HG02610 (cell line): ENCODE measurements around the gene DLGAP1.
"Not testable (repeated sequence)": the region's sequence is repeated elsewhere in the genome, so short reads cannot be mapped to it uniquely, and the experiment has no call there.

Experiments
- ATAC-seq: cut with Tn5 transposase; IDR thresholded peaks from one replicate; pipeline ENCODE4 v1.9.1; 2021; ENCODE audit warnings: mild to moderate bottlenecking, moderate library complexity; ENCODE audit not compliant: unreplicated experiment

The DLGAP1 gene

DNA sequence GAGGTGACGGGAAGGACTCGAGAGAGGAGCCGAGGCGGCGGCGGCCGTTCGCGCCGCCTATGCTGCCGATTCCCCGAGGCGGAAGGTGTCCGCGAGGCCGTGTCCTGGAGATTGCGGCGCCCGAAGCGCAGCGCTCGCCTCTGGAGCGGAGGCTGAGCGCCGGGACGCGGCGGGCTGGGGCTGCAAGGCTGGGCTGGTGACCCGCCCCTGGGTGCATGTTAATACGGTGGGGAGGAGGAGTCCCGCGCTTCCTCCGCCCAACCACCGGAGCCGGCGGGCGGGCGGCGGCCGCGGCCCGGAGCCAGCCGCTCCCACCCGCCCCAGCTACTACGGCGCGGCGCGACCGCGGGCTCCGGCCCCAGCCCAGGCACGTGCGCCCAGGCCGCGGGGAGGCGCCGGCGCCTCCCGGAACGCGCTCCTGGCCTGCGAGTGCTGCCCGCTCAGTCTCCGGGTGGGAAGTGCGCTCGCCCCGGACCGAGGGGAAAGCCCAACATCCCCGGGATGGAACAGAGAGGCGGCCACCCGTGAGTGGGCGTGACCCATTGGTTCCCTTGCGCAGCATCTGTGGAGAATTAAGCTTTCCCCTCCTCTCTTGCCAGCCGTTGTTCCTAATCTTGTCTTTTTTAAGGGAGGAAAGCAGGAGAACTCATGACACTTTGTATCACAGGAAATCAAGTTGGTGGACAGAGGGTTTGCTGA lies at the start of gene DLGAP1:
Gene DLGAP1 (minus strand): TSS at position 195 of the 699 bp plus-strand sequence.
- peak; percentile 74 for ATAC-seq

DNA sequence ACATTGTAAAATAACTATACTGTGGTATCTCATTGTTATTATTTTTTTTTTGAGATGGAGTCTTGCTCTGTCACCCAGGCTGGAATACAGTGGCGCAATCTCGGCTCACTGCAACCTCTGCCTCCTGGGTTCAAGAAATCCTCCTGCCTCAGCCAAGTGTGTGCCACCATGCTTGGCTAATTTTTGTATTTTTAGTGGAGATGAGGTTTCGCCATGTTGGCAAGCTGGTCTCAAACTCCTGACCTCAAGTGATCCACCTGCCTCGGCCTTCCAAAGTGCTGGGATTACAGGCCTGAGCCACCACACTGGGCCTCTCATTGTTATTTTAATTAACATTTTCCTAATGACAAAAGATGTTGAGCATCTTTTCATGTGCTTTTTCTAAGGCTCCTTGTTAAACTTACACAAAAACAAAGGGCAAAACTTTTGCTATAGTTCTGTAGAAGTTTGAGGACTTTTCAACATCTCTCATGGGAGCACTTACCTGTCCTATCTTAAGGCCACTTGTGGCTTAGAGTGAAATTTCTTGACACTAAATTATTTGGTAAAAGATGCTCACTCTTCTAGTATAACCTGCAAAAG lies 39.7 kb upstream of the DLGAP1 start:
- ATAC-seq = not testable (repeated sequence)

DNA sequence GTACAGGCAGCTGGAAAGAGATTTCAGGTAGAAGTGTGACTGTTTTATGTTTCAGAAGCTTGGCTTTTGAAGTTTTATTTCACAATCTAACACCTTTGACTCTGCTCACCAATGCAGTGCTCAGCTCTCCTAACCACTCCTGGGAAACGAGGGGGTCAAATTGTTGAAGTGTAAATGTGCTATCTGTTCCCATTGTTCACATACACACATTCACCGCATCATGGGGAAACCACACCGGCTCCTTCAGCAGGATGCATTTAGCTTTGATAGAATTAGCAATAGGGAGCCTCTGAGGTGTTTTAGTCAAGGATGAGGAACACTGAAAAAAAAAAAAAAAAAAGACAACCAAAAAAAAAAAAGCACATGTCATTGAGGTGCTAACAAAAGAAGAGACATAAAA lies 13.4 kb upstream of the DLGAP1 start:
- ATAC-seq = no peak

- peak; percentile 14 for ATAC-seq
Observed at GRCh38 chr18:4454537-4455112, 482 bp downstream of the DLGAP1 start.

DNA sequence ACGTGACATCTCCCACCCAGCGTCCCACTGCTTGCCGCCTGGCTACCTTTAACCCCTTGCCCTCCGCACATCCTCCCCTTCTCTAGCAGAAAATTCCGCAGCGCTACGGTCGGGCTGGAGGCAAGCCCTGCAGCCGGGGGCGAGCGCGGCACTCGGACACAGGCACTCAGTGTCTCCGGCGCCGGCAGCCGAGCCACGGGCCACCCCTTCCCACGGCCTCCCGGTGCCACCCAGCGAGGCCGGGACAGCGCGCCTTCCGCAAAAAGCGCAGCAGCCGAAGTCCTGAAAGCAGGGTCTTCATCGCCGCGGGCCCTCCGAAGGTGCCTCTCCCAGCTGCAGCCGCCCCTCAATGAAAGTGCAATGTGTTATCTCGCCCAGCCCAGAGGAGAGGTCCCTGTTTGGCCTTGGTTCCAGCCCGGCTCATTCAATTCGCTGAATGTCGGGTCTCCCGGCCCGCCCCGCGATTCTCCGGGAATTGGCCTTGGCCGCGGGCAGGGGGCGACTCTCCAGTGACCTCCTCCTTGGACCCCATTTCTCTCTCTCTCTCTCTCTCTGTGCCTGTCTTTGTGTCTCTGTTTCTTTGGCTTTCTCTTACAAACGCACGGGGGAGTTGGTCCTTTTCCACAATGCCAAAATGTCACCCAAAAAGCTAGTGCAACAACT lies 1.1 kb downstream of the DLGAP1 start:
- no peak for ATAC-seq

GRCh38 chr18:4453567-4453873 lies 1.6 kb downstream of the DLGAP1 start:
- no peak for ATAC-seq

DNA sequence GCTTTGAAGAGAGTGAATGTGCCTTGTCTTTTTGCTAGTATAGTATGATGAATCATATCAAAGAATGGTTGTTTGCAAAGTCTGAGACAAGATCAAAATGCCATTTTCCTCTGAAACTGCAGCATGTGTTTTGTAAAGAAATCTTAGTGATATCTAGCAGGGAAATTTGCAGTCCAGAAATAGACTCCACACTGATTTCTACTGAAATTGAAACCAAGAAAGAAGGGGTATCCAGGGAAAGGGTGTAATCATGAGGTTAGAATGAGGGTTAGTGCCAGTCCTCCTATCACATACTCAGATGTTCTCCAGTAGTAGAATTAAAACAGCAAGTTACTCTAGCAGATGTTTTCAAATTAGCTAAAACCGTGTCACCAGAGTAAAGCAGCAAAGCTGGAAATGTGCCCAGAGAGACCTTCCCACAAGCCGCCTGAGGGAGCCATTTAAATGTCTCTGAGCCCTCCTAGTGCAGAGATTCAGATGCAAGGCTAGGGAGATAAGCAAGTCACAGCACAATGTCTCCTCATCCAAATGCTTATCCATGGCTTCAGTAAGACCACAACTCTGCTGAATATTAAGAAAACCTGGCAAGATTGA lies 4.9 kb downstream of the DLGAP1 start:
- no peak for ATAC-seq

- ATAC-seq = no peak
Observed at GRCh38 chr18:4445902-4446301, 9.2 kb downstream of the DLGAP1 start.

DNA sequence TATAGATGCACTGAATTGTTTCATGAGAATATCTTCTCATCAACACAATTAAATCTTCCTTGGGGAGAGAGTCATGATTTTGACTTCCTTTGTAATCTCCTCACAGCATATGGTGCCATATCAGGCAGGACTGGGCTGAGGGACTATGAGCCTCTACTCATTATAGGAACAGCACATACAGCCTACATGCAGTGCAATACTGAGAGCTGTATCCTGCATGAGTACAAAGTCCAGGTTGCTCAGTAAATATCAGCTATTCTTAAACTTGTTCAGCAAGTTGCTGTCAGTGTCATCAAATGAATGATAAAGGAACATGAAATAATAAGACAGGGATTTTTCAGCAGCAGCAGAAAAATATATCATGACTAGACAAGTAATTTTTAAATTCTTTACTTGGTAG lies 10.8 kb downstream of the DLGAP1 start:
- ATAC-seq = no peak

- ATAC-seq = no peak
Observed at GRCh38 chr18:4441098-4441497, 14.0 kb downstream of the DLGAP1 start.

DNA sequence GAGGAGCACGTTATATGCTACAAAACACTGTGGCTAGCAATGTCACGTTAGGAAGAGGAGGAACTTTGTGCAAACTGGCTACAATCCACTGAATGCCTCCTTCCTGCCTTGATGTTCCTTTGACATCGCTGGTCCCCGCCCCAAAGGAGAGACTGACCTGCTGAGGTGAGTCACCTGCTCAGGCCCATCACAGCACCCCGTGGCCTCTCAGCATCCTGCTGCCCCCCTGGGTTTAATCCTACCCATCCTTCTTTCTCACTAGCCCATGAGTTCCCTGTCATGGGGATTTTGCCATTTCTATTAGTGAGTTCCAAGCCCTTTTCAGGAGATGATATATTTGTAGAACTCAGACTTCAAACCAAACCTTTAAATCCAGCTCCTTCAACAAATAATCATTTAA lies 16.2 kb downstream of the DLGAP1 start:
- no peak for ATAC-seq

DNA sequence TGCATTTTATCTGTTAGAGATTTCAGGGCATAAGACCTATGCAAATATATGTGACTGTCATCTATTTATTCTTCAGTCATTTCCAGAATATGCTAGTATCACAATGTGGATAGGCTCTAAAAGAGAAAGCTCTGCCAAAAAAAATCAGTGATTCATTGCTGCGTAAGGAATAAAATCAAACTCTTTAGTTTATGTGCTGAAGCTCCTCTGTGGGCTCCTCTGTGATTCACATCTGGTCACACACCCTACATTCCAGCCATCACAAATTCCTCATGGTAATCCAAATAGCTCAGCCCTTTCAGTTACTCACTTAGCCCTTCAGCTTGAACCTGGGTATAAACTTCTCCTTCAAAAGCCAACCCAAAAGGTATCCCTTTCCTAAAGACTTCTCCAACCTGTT lies 21.4 kb downstream of the DLGAP1 start:
- ATAC-seq = no peak

DNA sequence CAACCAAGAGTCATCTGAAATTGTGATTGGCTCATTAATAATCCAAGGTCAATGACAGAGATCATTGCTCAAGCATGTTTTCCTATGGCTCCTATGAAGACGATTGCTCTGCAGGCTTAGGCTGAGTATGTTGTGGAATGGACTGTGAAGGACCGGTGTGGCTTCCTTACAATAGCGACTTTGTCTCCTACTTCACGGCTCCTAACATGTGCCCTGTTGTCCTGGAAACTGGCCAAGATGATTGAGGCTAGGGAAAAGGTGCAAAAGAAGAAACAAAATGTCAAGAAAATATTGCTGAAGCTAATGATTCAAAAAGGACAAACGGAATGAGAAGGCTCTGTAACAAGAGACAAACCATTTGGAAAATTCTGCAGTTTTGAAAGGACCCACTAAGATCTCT lies 24.3 kb downstream of the DLGAP1 start:
- no peak for ATAC-seq

DNA sequence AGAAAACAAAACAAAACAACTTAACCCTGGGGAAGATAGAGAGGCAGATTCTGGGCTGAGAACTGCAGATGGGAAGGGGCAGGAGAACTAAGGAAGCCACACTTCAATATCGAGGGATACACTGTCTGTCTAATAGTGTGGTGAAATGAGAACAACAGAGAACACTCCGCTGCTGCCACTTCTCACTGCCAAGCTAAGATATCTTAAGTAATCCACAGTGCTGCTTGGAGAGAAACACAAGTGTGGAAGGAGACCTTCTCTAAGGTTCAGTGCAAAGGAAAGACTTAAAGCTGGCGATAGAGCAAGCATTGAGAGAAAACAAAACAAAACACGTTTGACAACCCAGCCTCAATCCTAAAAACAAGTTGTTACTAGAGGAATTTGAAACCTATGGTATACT lies 37.4 kb downstream of the DLGAP1 start:
- no peak for ATAC-seq

GRCh38 chr18:4416976-4417375 lies 38.1 kb downstream of the DLGAP1 start:
- ATAC-seq = no peak

GRCh38 chr18:4412286-4412685 lies 42.8 kb downstream of the DLGAP1 start:
- ATAC-seq = no peak

DNA sequence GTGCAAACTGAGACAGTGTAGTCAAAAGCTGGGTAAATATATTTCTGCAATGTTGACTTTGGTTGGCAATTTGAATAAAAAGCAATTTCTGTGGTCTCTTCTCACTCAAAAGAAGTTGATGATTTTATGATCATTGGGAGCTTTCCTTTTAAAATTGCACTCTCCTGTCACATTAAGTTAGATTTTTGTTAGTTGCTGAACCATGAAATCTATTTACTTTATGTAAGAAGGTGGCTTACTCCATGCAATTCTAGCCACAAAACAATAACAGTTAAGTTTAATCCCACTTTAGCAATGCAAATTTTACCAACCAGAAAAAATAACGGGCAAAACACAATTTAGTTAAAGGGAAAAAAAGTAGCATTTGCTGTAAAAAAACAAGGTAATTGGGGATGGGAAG lies 48.3 kb downstream of the DLGAP1 start:
- ATAC-seq = no peak

GRCh38 chr18:4405965-4406364 lies 49.1 kb downstream of the DLGAP1 start:
- ATAC-seq = no peak

DNA sequence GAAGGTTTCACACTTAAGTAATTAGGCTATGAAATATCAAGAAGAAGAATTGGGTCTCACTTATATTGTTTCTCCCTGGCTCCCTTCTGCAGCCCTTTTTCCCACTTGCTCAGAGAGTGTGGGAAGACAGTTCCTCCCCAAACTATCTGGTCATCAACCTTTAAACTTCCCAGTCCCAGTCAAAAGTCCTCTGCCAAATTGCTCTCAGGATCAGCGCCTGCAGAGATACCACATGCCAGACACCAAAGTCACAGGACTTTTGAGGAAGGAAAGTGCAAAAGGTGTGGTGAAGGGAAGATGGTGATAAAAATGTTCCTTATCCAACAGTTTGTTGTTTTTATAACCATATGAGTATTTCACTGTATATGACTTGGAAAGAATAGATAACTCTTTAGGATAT lies 51.3 kb downstream of the DLGAP1 start:
- no peak for ATAC-seq

DNA sequence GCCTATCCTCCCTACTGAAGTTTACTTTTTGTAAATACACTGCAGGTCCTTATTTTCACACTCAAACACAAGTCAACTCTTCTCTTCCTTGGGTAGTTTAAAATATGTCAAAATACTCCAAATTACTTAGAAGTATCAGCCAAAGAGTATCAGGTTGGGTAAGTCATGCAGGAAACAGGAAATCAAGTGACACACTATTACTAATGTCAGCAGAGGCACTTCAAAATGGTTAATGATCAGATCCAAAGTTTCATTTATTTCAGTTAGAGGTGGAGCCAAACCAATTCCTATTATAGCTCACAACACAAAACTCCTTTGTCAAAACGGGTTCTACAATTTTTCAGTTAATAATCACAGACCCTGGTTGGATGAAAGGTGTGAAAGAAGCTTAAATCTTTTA lies 54.2 kb downstream of the DLGAP1 start:
- no peak for ATAC-seq

GRCh38 chr18:4399929-4400328 lies 55.2 kb downstream of the DLGAP1 start:
- no peak for ATAC-seq

DNA sequence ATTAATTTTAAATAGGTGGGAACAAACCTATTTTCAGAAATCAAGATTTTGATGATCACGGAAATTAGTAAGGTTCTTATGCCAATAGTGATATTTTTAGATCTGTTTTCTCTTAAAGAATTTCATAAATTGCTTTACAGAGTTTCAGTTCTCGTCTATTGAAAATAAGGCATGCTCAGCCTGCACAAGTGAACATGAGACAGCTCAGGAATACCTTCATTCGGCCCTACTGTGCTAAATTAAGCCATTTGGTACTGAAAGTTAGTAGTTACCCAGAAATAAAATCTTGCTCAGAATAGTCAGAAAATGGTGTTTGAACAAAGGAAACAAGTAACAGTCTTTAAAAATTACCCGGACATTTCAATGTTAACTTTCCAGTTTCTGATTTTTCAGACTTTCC lies 60.4 kb downstream of the DLGAP1 start:
- ATAC-seq = no peak
